HG02642 (cell line): Measurements from ENCODE around the gene CGREF1.

ENCODE experiments used
- ATAC-seq: cut with Tn5 transposase; IDR thresholded peaks from one replicate; pipeline ENCODE4 v1.9.1; 2021; ENCODE audit warnings: mild to moderate bottlenecking; ENCODE audit not compliant: unreplicated experiment, poor library complexity

The CGREF1 gene

GRCh38 chr2:27091746-27092695, 26.9 kb downstream of the CGREF1 start:
- ATAC-seq = no peak

GRCh38 chr2:27089111-27089954, 29.6 kb downstream of the CGREF1 start:
- ATAC-seq = no peak

- no peak for ATAC-seq
Observed at GRCh38 chr2:27088634-27089033, 30.3 kb downstream of the CGREF1 start.

- no peak for ATAC-seq
Observed at GRCh38 chr2:27087823-27088410, 31.0 kb downstream of the CGREF1 start.

- no peak for ATAC-seq
Observed at GRCh38 chr2:27086724-27087593, 32.0 kb downstream of the CGREF1 start, which contains the start of gene KHK. TSS of gene KHK (plus strand) at chr2:27086772. CDS start at chr2:27087260, 488 bp downstream.

- ATAC-seq = peak; percentile 84
Observed at GRCh38 chr2:27086090-27086723, 32.7 kb downstream of the CGREF1 start.

GRCh38 chr2:27085673-27086089, 33.2 kb downstream of the CGREF1 start:
- peak; percentile 2 for ATAC-seq

GRCh38 chr2:27085062-27085672, 33.8 kb downstream of the CGREF1 start:
- ATAC-seq = no peak

- no peak for ATAC-seq
Observed at GRCh38 chr2:27084297-27085061, 34.4 kb downstream of the CGREF1 start.

GRCh38 chr2:27083410-27084296, 35.3 kb downstream of the CGREF1 start:
- no peak for ATAC-seq

- no peak for ATAC-seq
Observed at GRCh38 chr2:27082773-27083409, 36.0 kb downstream of the CGREF1 start.

- no peak for ATAC-seq
Observed at GRCh38 chr2:27081984-27082772, 36.8 kb downstream of the CGREF1 start.

GRCh38 chr2:27080603-27080936, 38.4 kb downstream of the CGREF1 start:
- no peak for ATAC-seq

GRCh38 chr2:27080140-27080469, 38.8 kb downstream of the CGREF1 start:
- no peak for ATAC-seq

GRCh38 chr2:27079233-27080139, 39.4 kb downstream of the CGREF1 start:
- ATAC-seq = no peak
